IPS-15b (cell line): ENCODE results near the gene NFIA.

Source experiments
- H3K27me3 ChIP-seq: one replicate; pipeline ENCODE4 v1.6.1; 2013; ENCODE audit warnings: low read length; ENCODE audit not compliant: control insufficient read depth, insufficient read depth
- H3K36me3 ChIP-seq: one replicate; pipeline ENCODE4 v1.6.1; 2013; ENCODE audit warnings: low read length; ENCODE audit not compliant: control insufficient read depth, insufficient read depth
- H3K4me1 ChIP-seq: one replicate; pipeline ENCODE4 v1.6.1; 2013; ENCODE audit warnings: mild to moderate bottlenecking, low read length; ENCODE audit not compliant: control insufficient read depth, insufficient read depth
- H3K4me3 ChIP-seq: one replicate; pipeline ENCODE4 v1.5.1; 2013; ENCODE audit warnings: low read depth, low read length
- H3K9ac ChIP-seq: one replicate; pipeline ENCODE4 v1.6.1; 2013; ENCODE audit warnings: low read depth, mild to moderate bottlenecking, low read length
- H3K9me3 ChIP-seq: one replicate; pipeline ENCODE4 v1.6.1; 2013; ENCODE audit warnings: mild to moderate bottlenecking, low read length; ENCODE audit not compliant: control insufficient read depth, insufficient read depth

The NFIA gene

DNA sequence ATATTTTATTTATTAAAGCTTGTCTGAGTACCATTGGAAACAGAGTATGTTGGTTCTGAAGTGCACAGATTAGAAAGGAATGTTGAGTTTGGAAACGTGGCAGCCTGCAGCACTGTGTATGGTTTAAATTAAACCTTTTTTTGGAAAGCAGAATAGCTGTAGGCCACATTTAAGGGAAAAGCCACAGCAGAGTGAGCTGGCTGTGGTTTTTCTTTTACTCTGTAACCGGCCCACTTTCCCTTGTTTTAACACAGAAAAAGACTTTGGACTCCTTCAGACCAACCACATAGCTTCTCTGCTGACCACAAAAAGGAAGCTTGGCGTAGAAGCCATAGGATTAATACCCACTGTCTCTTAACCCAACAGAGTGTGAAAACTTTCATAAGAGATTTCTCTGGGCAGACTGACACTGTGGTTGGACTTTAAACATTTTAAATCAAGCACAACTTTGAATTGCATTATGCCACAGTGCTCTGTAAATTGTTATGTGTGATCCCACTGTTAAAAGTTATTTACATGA, 75.2 kb downstream of the NFIA start:
- H3K27me3 ChIP-seq: no peaks in the 10 kb centered on the region
- no peak overlapping the region for H3K4me3 ChIP-seq
- no peaks in the 10 kb centered on the region for H3K4me1 ChIP-seq
- no peaks in the 10 kb centered on the region for H3K36me3 ChIP-seq
- H3K9me3 ChIP-seq: no peaks in the 10 kb centered on the region
- H3K9ac ChIP-seq: no peak overlapping the region

DNA sequence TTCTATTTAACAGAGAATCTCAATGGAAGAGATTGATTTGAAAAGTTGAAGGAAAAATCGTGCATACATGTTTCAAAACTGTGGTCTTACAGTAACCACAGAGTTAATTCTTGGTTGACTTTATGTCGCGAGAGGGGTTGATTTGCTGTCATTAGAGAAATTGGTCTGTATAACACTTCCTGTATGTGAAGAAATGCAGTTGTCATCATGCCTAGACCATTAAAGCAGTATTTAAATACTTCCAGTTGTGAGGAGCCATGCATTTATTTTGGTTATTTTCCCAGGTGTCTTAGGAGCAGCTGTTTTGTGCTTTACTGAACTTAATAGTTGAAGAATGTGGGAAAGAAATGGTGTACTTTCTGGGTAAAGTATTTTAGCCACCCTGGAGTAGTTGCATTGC, 76.2 kb downstream of the NFIA start:
- H3K9me3 ChIP-seq: no peaks in the 10 kb centered on the region
- no peak overlapping the region for H3K4me3 ChIP-seq
- H3K27me3 ChIP-seq: no peaks in the 10 kb centered on the region

GRCh38 chr1:61160526-61160925, 78.2 kb downstream of the NFIA start:
- H3K36me3 ChIP-seq: no peaks in the 10 kb centered on the region
- no peaks in the 10 kb centered on the region for H3K27me3 ChIP-seq
- H3K9me3 ChIP-seq: no peaks in the 10 kb centered on the region
- H3K9ac ChIP-seq: no peak overlapping the region
- no peak overlapping the region for H3K4me3 ChIP-seq
- H3K4me1 ChIP-seq: no peaks in the 10 kb centered on the region

More for the DNA sequence above, 76.2 kb downstream of the NFIA start:
- Histone ChIP-seq H3K9ac (no peak overlapping the region), H3K4me1 (no peaks in the 10 kb centered on the region), H3K36me3 (no peaks in the 10 kb centered on the region)

DNA sequence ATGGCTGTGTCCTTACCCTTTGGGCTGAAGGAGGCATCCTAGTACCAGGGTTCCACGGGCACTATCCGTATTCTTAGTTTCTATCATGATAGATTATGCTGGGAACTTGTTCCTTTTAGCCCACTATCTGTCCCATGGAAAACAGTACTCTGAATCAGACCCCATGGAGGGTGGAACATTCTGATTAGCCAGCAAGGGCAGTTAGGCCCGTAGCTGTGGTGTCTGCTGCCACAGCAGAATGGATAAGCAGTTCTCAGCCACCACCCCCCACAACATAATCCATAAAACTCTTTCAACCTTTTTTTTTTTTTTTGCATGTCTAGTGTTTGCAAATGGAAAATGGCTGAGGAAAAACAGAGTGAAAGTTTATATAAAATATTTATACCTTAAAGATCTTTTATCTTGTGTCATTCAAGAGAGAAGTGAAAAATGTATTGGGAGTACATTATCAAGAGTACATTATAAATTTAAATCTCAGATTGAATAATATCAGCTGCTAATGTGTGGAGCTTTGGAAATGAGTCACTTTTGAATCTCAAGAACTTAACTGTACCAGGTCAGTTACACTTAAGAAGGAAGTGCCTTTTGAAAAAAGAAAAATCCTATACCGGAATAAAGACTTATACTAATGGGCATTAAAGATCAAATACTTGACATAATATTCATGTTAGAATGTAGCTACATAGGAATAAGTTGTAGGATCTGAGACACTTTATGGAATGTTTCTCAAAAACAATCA, 80.3 kb downstream of the NFIA start:
- H3K27me3 ChIP-seq: no peaks in the 10 kb centered on the region
- H3K9ac ChIP-seq: no peak overlapping the region
- no peaks in the 10 kb centered on the region for H3K36me3 ChIP-seq

GRCh38 chr1:61163355-61163754, 81.0 kb downstream of the NFIA start:
- no peaks in the 10 kb centered on the region for H3K36me3 ChIP-seq
- H3K9me3 ChIP-seq: no peaks in the 10 kb centered on the region
- no peaks in the 10 kb centered on the region for H3K4me1 ChIP-seq
- no peak overlapping the region for H3K9ac ChIP-seq
- no peaks in the 10 kb centered on the region for H3K27me3 ChIP-seq
- H3K4me3 ChIP-seq: no peak overlapping the region

More for the DNA sequence above, 80.3 kb downstream of the NFIA start:
- no peaks in the 10 kb centered on the region for H3K4me1 ChIP-seq
- no peak overlapping the region for H3K4me3 ChIP-seq
- no peaks in the 10 kb centered on the region for H3K9me3 ChIP-seq

GRCh38 chr1:61165402-61165801, 83.0 kb downstream of the NFIA start:
- Histone ChIP-seq H3K36me3 (no peaks in the 10 kb centered on the region), H3K9me3 (no peaks in the 10 kb centered on the region), H3K27me3 (no peaks in the 10 kb centered on the region), H3K4me3 (no peak overlapping the region), H3K9ac (no peak overlapping the region), H3K4me1 (no peaks in the 10 kb centered on the region)

GRCh38 chr1:61167309-61167708, 84.9 kb downstream of the NFIA start:
- Histone ChIP-seq H3K4me1 (no peaks in the 10 kb centered on the region), H3K4me3 (no peak overlapping the region), H3K36me3 (no peaks in the 10 kb centered on the region), H3K27me3 (no peaks in the 10 kb centered on the region), H3K9me3 (no peaks in the 10 kb centered on the region), H3K9ac (no peak overlapping the region)

- no peaks in the 10 kb centered on the region for H3K4me1 ChIP-seq
- no peak overlapping the region for H3K4me3 ChIP-seq
- H3K9ac ChIP-seq: no peak overlapping the region
- H3K9me3 ChIP-seq: no peaks in the 10 kb centered on the region
- H3K27me3 ChIP-seq: no peaks in the 10 kb centered on the region
- no peaks in the 10 kb centered on the region for H3K36me3 ChIP-seq
Measured at GRCh38 chr1:61169045-61169444, 86.7 kb downstream of the NFIA start.

GRCh38 chr1:61169634-61170033, 87.3 kb downstream of the NFIA start:
- H3K9me3 ChIP-seq: no peaks in the 10 kb centered on the region
- peaks cover 4% of the 10 kb centered on the region for H3K4me1 ChIP-seq
- no peak overlapping the region for H3K9ac ChIP-seq
- H3K4me3 ChIP-seq: no peak overlapping the region
- H3K27me3 ChIP-seq: no peaks in the 10 kb centered on the region
- H3K36me3 ChIP-seq: no peaks in the 10 kb centered on the region

- Histone ChIP-seq H3K9ac (no peak overlapping the region), H3K4me1 (peaks cover 5% of the 10 kb centered on the region), H3K36me3 (no peaks in the 10 kb centered on the region), H3K4me3 (no peak overlapping the region), H3K9me3 (no peaks in the 10 kb centered on the region), H3K27me3 (no peaks in the 10 kb centered on the region)
Measured at GRCh38 chr1:61170328-61171238, 88.2 kb downstream of the NFIA start.

- Histone ChIP-seq H3K9me3 (no peaks in the 10 kb centered on the region), H3K36me3 (no peaks in the 10 kb centered on the region)
Measured at GRCh38 chr1:61171346-61171745, 89.0 kb downstream of the NFIA start.

More at GRCh38 chr1:61171346-61171745, 89.0 kb downstream of the NFIA start:
- Histone ChIP-seq H3K9ac (no peak overlapping the region), H3K4me3 (no peak overlapping the region), H3K4me1 (peaks cover 5% of the 10 kb centered on the region), H3K27me3 (no peaks in the 10 kb centered on the region)
